GM12878 (cell line): Measurements from ENCODE around the gene BIN1. TPM values are rescaled to one million over a fixed set of nuclear protein-coding genes. Genes with fewer than 3 reads are reported as not detected.

Experiments
- ATAC-seq: fragments of 200-7000 bp; cut with Tn5 transposase; 3 replicates; pipeline ENCODE4 v1.9.1; 2020; ENCODE audit warnings: mild to moderate bottlenecking, moderate library complexity
- BruUV-seq: library from RNA; stranded (reverse); fragments of 400-500 nt; replicated peaks from 2 replicates; lab custom pipeline; 2021; lab: Mats Ljungman, UMichigan
- CTCF ChIA-PET: fragments of 300-600 bp; sonication (Branson Sonifier 250); formaldehyde crosslinking; extraction: SDS; loops from one replicate; lab custom pipeline; 2021; ENCODE audit warnings: inconsistent platforms; lab: Yijun Ruan, JAX
- POLR2A ChIA-PET: fragments of 350-600 bp; formaldehyde crosslinking; extraction: SDS; loops from one replicate; lab custom pipeline; 2021; ENCODE audit warnings: inconsistent platforms; lab: Charles Lee
- RAD21 ChIA-PET: fragments of 300-600 bp; sonication (Branson Sonifier 250); formaldehyde crosslinking; loops from one replicate; lab custom pipeline; 2023; ENCODE audit warnings: antibody characterized with exemption; ENCODE audit not compliant: unreplicated experiment; lab: Charles Lee
- SMC1A ChIA-PET: fragments of 300-600 bp; sonication (Branson Sonifier 250); formaldehyde crosslinking; loops from one replicate; lab custom pipeline; 2023; ENCODE audit not compliant: unreplicated experiment, uncharacterized antibody; lab: Charles Lee
- DNase-seq: peaks from one replicate; pipeline ENCODE4 v3.0.0-alpha.2; 2011; ENCODE audit warnings: low read depth, low spot score
- FAIRE-seq: peaks from 3 replicates; lab custom pipeline; 2011; peaks lifted over from hg19 to GRCh38; lab: Jason Lieb, UNC
- H2AFZ ChIP-seq: 2 replicates; pipeline ENCODE4 v1.6.0; 2011; ENCODE audit warnings: low read depth, low read length, control low read depth; ENCODE audit not compliant: control insufficient read depth
- H3K27ac ChIP-seq: 2 replicates; pipeline ENCODE4 v1.5.1; 2011; ENCODE audit warnings: control low read depth; ENCODE audit not compliant: control insufficient read depth, insufficient read depth
- H3K27me3 ChIP-seq, 2 experiments: replicated peaks in 1 of 2; 2 replicates each; pipeline versions ENCODE4 v1.6.0 to v1.6.1; 2011; ENCODE audit warnings: low read length in 1 of 2; ENCODE audit not compliant: control insufficient read depth in 2 of 2, insufficient read depth in 2 of 2
- H3K36me3 ChIP-seq, 2 experiments: 2 replicates each; pipeline ENCODE4 v1.5.1; 2011; ENCODE audit warnings: low read length in 1 of 2; ENCODE audit not compliant: control insufficient read depth in 2 of 2, insufficient read depth in 2 of 2
- H3K4me1 ChIP-seq: 2 replicates; pipeline ENCODE4 v1.6.1; 2011; ENCODE audit warnings: mild to moderate bottlenecking, low read length, moderate library complexity, mixed read lengths; ENCODE audit not compliant: control insufficient read depth, insufficient read depth
- H3K4me2 ChIP-seq: 2 replicates; pipeline ENCODE4 v1.6.0; 2011; ENCODE audit warnings: control low read depth; ENCODE audit not compliant: control insufficient read depth, insufficient read depth
- H3K4me3 ChIP-seq: fragments of 200-600 bp; sonication (generic); 2 replicates; pipeline ENCODE4 v1.5.1; 2016
- H3K79me2 ChIP-seq: 2 replicates; pipeline ENCODE4 v1.6.0; 2011; ENCODE audit warnings: low read length; ENCODE audit not compliant: control insufficient read depth, insufficient read depth
- H3K9ac ChIP-seq: 2 replicates; pipeline ENCODE4 v1.8.0; 2011; ENCODE audit warnings: low read length, control low read depth, mixed read lengths; ENCODE audit not compliant: control insufficient read depth, insufficient read depth
- H3K9me3 ChIP-seq: replicated peaks from 3 replicates; pipeline ENCODE4 v1.5.1; 2011; ENCODE audit warnings: mild to moderate bottlenecking, low read length; ENCODE audit not compliant: control insufficient read depth, insufficient read depth
- H4K20me1 ChIP-seq: 2 replicates; pipeline ENCODE4 v1.6.0; 2011; ENCODE audit not compliant: control insufficient read depth, insufficient read depth
- BMI1 ChIP-seq: fragments of 450-650 bp; IDR thresholded peaks from 2 replicates; pipeline ENCODE4 v1.6.1; 2016; ENCODE audit warnings: mild to moderate bottlenecking, moderate library complexity, borderline replicate concordance
- CHD1 ChIP-seq: IDR thresholded peaks from 2 replicates; pipeline ENCODE4 v1.6.1; 2012; ENCODE audit warnings: low read depth, low read length, improper control_type of control experiment
- GATAD2B ChIP-seq: fragments of 450-650 bp; conservative IDR thresholded peaks from 2 replicates; pipeline ENCODE4 v1.6.1; 2017; ENCODE audit warnings: low read depth, mild to moderate bottlenecking, moderate library complexity
- HDAC2 ChIP-seq: fragments of 200-600 bp; sonication (generic); IDR thresholded peaks from 2 replicates; pipeline ENCODE4 v1.6.1; 2017
- HDGF ChIP-seq: fragments of 450-650 bp; IDR thresholded peaks from 2 replicates; pipeline ENCODE4 v1.6.1; 2016; ENCODE audit warnings: antibody characterized with exemption
- MYC ChIP-seq: IDR thresholded peaks from 2 replicates; pipeline ENCODE4 v1.6.1; 2011; ENCODE audit warnings: mild to moderate bottlenecking, low read length, moderate library complexity, inconsistent platforms; ENCODE audit not compliant: insufficient read depth, insufficient replicate concordance, insufficient read length, severe bottlenecking
- PBX3 ChIP-seq: IDR thresholded peaks from 2 replicates; pipeline ENCODE4 v1.6.1; 2011; ENCODE audit warnings: mild to moderate bottlenecking, low read depth, low read length, moderate library complexity; ENCODE audit not compliant: insufficient replicate concordance
- POU2F2 ChIP-seq: IDR thresholded peaks from 3 replicates; pipeline ENCODE4 v1.6.1; 2011; ENCODE audit warnings: low read depth, mild to moderate bottlenecking, low read length, borderline replicate concordance
- RUNX3 ChIP-seq: IDR thresholded peaks from 2 replicates; pipeline ENCODE4 v1.6.1; 2012; ENCODE audit warnings: low read length, inconsistent platforms
- SUPT20H ChIP-seq: IDR thresholded peaks from 2 replicates; pipeline ENCODE4 v1.6.1; 2011; ENCODE audit warnings: low read depth, mild to moderate bottlenecking, low read length, moderate library complexity, borderline replicate concordance; ENCODE audit not compliant: control insufficient read depth
- YBX1 ChIP-seq: fragments of 450-650 bp; IDR thresholded peaks from 2 replicates; pipeline ENCODE4 v1.6.1; 2016; ENCODE audit warnings: antibody characterized with exemption
- ZBTB4 ChIP-seq: fragments of 450-650 bp; formaldehyde crosslinking; IDR thresholded peaks from 2 replicates; pipeline ENCODE4 v1.4.0; 2022; ENCODE audit warnings: mild to moderate bottlenecking, moderate library complexity
- ZNF24 ChIP-seq: fragments of 450-650 bp; IDR thresholded peaks from 2 replicates; pipeline ENCODE4 v1.6.1; 2017; ENCODE audit warnings: antibody characterized with exemption, mild to moderate bottlenecking
- ZNF384 ChIP-seq: IDR thresholded peaks from 2 replicates; pipeline ENCODE4 v1.6.1; 2012; ENCODE audit warnings: low read depth, mild to moderate bottlenecking, low read length, improper control_type of control experiment, borderline replicate concordance
- WGBS: methylation state at CpG from one replicate; pipeline ENCODE4 v1.1.6; 2016; ENCODE audit warnings: low lambda C conversion rate; ENCODE audit not compliant: insufficient replicate concordance, insufficient coverage; ENCODE audit errors: missing lambda C conversion rate; 5-methylcytosine and 5-hydroxymethylcytosine counted together
- in situ Hi-C: fragments of 300-500 bp; cut with MboI; formaldehyde crosslinking; loops from 9 replicates; pipeline ENCODE4 v1.14.3; 2018; ENCODE audit warnings: mixed read lengths
- intact Hi-C: fragments of 100-400 bp; cut with micrococcal nuclease; formaldehyde crosslinking; loops from one replicate; pipeline ENCODE4 v1.14.2; 2022; ENCODE audit not compliant: unreplicated experiment
- polyA plus RNA-seq, 11 experiments: library from polyadenylated mRNA; depleted of rRNA in 4 of 11; unstranded in 6 of 11; stranded (reverse) in 5 of 11; fragments of >200 nt; fragmentation: Nextera tagmentation in 4 of 11; fragmentation: Illumina TruSeq in 1 of 11; extraction: Ambion mirVana in 4 of 11; extraction: Trizol in 1 of 11; gene quantifications; 1 replicate in 1 of 11; 2 replicates in 10 of 11; pipeline versions ENCODE4 v1.2.1 to v1.2.3, GENCODE V29; 2011 to 2016; ENCODE audit warnings: inconsistent platforms in 2 of 11, missing spikeins in 2 of 11, low read depth in 1 of 11
- total RNA-seq, 4 experiments: library from RNA; depleted of rRNA in 3 of 4; stranded (reverse); fragments of >200 nt in 3 of 4; fragmentation: Illumina TruSeq in 1 of 4; extraction: Trizol in 1 of 4; gene quantifications; 2 replicates each; pipeline versions ENCODE4 v1.2.1 to v1.2.3, GENCODE V29; 2013 to 2021

BIN1 gene
- total and polyA plus RNA-seq, 10 of the 15 experiments (the other 5 are each of a cell fraction or from before 2014, with no cell fraction given) = 0.32 to 21.3 (median 11.2) TPM

- TF ChIP-seq ZBTB4 (CRISPR knock-in tag) = no peak
Observed at GRCh38 chr2:127153691-127154158, 46.8 kb upstream of the BIN1 start (continued).

- intact Hi-C loops (no loop called here), in situ Hi-C loops (no loop called here)
- H3K9ac ChIP-seq = no peak overlapping the region
- no TSS peak for BruUV-seq
- peaks cover 1% of the 10 kb centered on the region; the same call in 1 of the 3 replicates for H3K9me3 ChIP-seq
- ChIA-PET POLR2A (no interaction called here), SMC1A (interaction anchor here (0.8 kb wide), 1 partner anchor 10 kb away, joined by 3 read pairs; no protein-coding TSS in a partner anchor), RAD21 (no interaction called here), CTCF (interaction anchor here (0.8 kb wide), 1 partner anchor 83 kb away, joined by 4 read pairs; no protein-coding TSS in a partner anchor)
- H3K27me3 ChIP-seq = no peaks in the 10 kb centered on the region
- ATAC-seq = no peak
- H3K4me3 ChIP-seq = no peak overlapping the region
- no peaks in the 10 kb centered on the region for H3K79me2 ChIP-seq
- no peak overlapping the region for H3K4me2 ChIP-seq
- WGBS = 53% methylated on average over 1 of the region's 1 CpG
- no peaks in the 10 kb centered on the region for H3K36me3 ChIP-seq
- no peak for DNase-seq
- no peaks in the 10 kb centered on the region for H4K20me1 ChIP-seq
- no peak overlapping the region for H2AFZ ChIP-seq
- no peak for FAIRE-seq
- no peak overlapping the region for H3K27ac ChIP-seq
- TF ChIP-seq RUNX3 = no peak
- no peak for TF ChIP-seq CHD1
- no peak for TF ChIP-seq POU2F2
- TF ChIP-seq ZNF384 = no peak
- no peak for TF ChIP-seq ZNF24
- no peak for TF ChIP-seq YBX1
- TF ChIP-seq GATAD2B = no peak
- no peak for TF ChIP-seq HDAC2
- no peak for TF ChIP-seq BMI1
- TF ChIP-seq PBX3 = no peak
- TF ChIP-seq MYC = no peak
- no peak for TF ChIP-seq HDGF
- TF ChIP-seq SUPT20H = no peak
- no peaks in the 10 kb centered on the region for H3K4me1 ChIP-seq
Observed at GRCh38 chr2:127150996-127151395, 44.0 kb upstream of the BIN1 start.
